HepG2 (cell line): ENCODE results near the gene TBCE. TPM values are rescaled to one million over a fixed set of nuclear protein-coding genes. Genes with fewer than 3 reads are reported as not detected.

Experiments
- ATAC-seq: fragments of 200-7000 bp; cut with Tn5 transposase; 3 replicates; pipeline ENCODE4 v1.9.1; 2020; ENCODE audit warnings: mild to moderate bottlenecking, moderate library complexity
- BruUV-seq: library from RNA; stranded (reverse); fragments of 400-500 nt; replicated peaks from 2 replicates; lab custom pipeline; 2021; lab: Mats Ljungman, UMichigan
- CTCF ChIA-PET: fragments of 300-600 bp; formaldehyde crosslinking; extraction: SDS; loops from one replicate; lab custom pipeline; 2021; ENCODE audit warnings: low total read pairs, inconsistent platforms, low intra/inter-chr PET ratio; lab: Yijun Ruan, JAX
- POLR2A ChIA-PET: fragments of 350-600 bp; sonication (Branson Sonifier 250); formaldehyde crosslinking; loops from one replicate; lab custom pipeline; 2020; ENCODE audit warnings: antibody characterized with exemption, inconsistent platforms; lab: Yijun Ruan, JAX
- DNase-seq: peaks from one replicate; pipeline ENCODE4 v3.0.0-alpha.2; 2015; ENCODE audit warnings: low spot score
- FAIRE-seq: peaks from 3 replicates; lab custom pipeline; 2011; peaks lifted over from hg19 to GRCh38; lab: Jason Lieb, UNC
- H2AFZ ChIP-seq: one replicate; pipeline ENCODE4 v1.6.1; 2011; ENCODE audit warnings: low read length, inconsistent platforms
- H3K27ac ChIP-seq: fragments of 300-600 bp; 3 replicates; pipeline ENCODE4 v1.8.0; 2011; ENCODE audit warnings: mixed run types, mild to moderate bottlenecking, mixed read lengths, low read length, inconsistent platforms; ENCODE audit not compliant: insufficient read depth; ENCODE audit errors: extremely low read length
- H3K27me3 ChIP-seq, 2 experiments: fragments of 200-600 bp in 1 of 2; 2 replicates in 1 of 2; 3 replicates in 1 of 2; pipeline versions ENCODE4 v1.6.0 to v1.8.0; 2011; ENCODE audit warnings: low read length in 2 of 2, mild to moderate bottlenecking in 2 of 2, moderate library complexity in 2 of 2, inconsistent platforms in 1 of 2; ENCODE audit not compliant: insufficient read depth in 2 of 2, control insufficient read depth in 1 of 2
- H3K36me3 ChIP-seq, 2 experiments: fragments of 200-600 bp in 1 of 2; replicated peaks in 1 of 2; 2 replicates in 1 of 2; 3 replicates in 1 of 2; pipeline versions ENCODE4 v1.5.1 to v1.8.0; 2011; ENCODE audit warnings: low read length in 2 of 2, inconsistent platforms in 1 of 2; ENCODE audit not compliant: insufficient read depth in 2 of 2, control insufficient read depth in 1 of 2
- H3K4me1 ChIP-seq: 2 replicates; pipeline ENCODE4 v1.5.1; 2012; ENCODE audit warnings: low read length, inconsistent platforms; ENCODE audit not compliant: insufficient read depth
- H3K4me2 ChIP-seq: 2 replicates; pipeline ENCODE4 v1.6.0; 2011; ENCODE audit warnings: low read depth, low read length, inconsistent platforms
- H3K4me3 ChIP-seq, 3 experiments: fragments of 200-600 bp in 1 of 3; sonication (generic), shearing (Covaris generic) in 1 of 3; replicated peaks in 1 of 3; 2 replicates each; pipeline ENCODE4 v1.5.1; 2011 to 2016; ENCODE audit warnings: low read length in 3 of 3, inconsistent platforms in 2 of 3, low read depth in 2 of 3, mild to moderate bottlenecking in 2 of 3, control low read depth in 1 of 3, mixed read lengths in 1 of 3; ENCODE audit not compliant: insufficient read depth in 1 of 3
- H3K79me2 ChIP-seq: one replicate; pipeline ENCODE4 v1.6.1; 2011; ENCODE audit warnings: low read length, inconsistent platforms; ENCODE audit not compliant: insufficient read depth
- H3K9ac ChIP-seq: 2 replicates; pipeline ENCODE4 v1.6.0; 2011; ENCODE audit warnings: mild to moderate bottlenecking, low read depth, low read length, inconsistent platforms; ENCODE audit not compliant: insufficient read depth
- H3K9me3 ChIP-seq: 2 replicates; pipeline ENCODE4 v1.5.1; 2012; ENCODE audit warnings: mild to moderate bottlenecking, low read length
- H4K20me1 ChIP-seq: 2 replicates; pipeline ENCODE4 v1.6.0; 2011; ENCODE audit warnings: inconsistent platforms, mild to moderate bottlenecking, low read length, moderate library complexity; ENCODE audit not compliant: insufficient read depth
- ARHGAP35 ChIP-seq: sonication (generic); formaldehyde crosslinking; IDR thresholded peaks from 2 replicates; pipeline ENCODE4 v1.9.0; 2022; ENCODE audit warnings: mild to moderate bottlenecking, inconsistent platforms, moderate library complexity, missing genetic modification reagents, borderline replicate concordance
- BATF2 ChIP-seq: sonication (generic); formaldehyde crosslinking; IDR thresholded peaks from 2 replicates; pipeline ENCODE4 v1.8.0; 2022; ENCODE audit warnings: mild to moderate bottlenecking, missing genetic modification reagents, moderate library complexity
- FOXC1 ChIP-seq: sonication (generic); formaldehyde crosslinking; IDR thresholded peaks from 2 replicates; pipeline ENCODE4 v1.8.0; 2022; ENCODE audit warnings: mild to moderate bottlenecking, missing genetic modification reagents, borderline replicate concordance
- GABPA ChIP-seq, 2 experiments: IDR thresholded peaks; 2 replicates each; pipeline ENCODE4 v1.6.1; 2011 to 2016; ENCODE audit warnings: low read depth in 2 of 2, low read length in 1 of 2, missing biosample characterization in 1 of 2, missing genetic modification characterization in 1 of 2
- IRX3 ChIP-seq: sonication (generic); formaldehyde crosslinking; IDR thresholded peaks from 2 replicates; pipeline ENCODE4 v1.8.1; 2023; ENCODE audit warnings: mild to moderate bottlenecking, low read depth, missing genetic modification reagents, borderline replicate concordance
- MED1 ChIP-seq: sonication (generic); formaldehyde crosslinking; IDR thresholded peaks from 2 replicates; pipeline ENCODE4 v1.4.0; 2020; ENCODE audit warnings: missing genetic modification reagents
- MED13 ChIP-seq: sonication (generic); formaldehyde crosslinking; IDR thresholded peaks from 2 replicates; pipeline ENCODE4 v1.5.0; 2020; ENCODE audit warnings: missing genetic modification reagents
- PBX3 ChIP-seq: sonication (generic); formaldehyde crosslinking; IDR thresholded peaks from 2 replicates; pipeline ENCODE4 v1.8.1; 2023; ENCODE audit warnings: missing genetic modification reagents, inconsistent platforms, borderline replicate concordance
- RBM39 ChIP-seq: fragments of 200-400 bp; formaldehyde crosslinking; IDR thresholded peaks from one replicate; pipeline ENCODE4 v1.6.1; 2018; ENCODE audit warnings: antibody characterized with exemption, mild to moderate bottlenecking, low read depth, low read length; ENCODE audit not compliant: poor library complexity, severe bottlenecking
- SP2 ChIP-seq: sonication (generic); formaldehyde crosslinking; IDR thresholded peaks from 2 replicates; pipeline ENCODE4 v1.5.1; 2020; ENCODE audit warnings: mild to moderate bottlenecking, missing genetic modification reagents
- SRSF4 ChIP-seq: fragments of 200-400 bp; formaldehyde crosslinking; IDR thresholded peaks from one replicate; pipeline ENCODE4 v1.6.1; 2018; ENCODE audit warnings: mild to moderate bottlenecking, low read depth, low read length, moderate library complexity; ENCODE audit not compliant: poor library complexity, severe bottlenecking
- TARDBP ChIP-seq: sonication (generic); formaldehyde crosslinking; IDR thresholded peaks from 2 replicates; pipeline ENCODE4 v1.8.0; 2022; ENCODE audit warnings: mild to moderate bottlenecking, missing genetic modification reagents
- ZNF121 ChIP-seq: sonication (generic); formaldehyde crosslinking; IDR thresholded peaks from 2 replicates; pipeline ENCODE4 v1.5.0; 2020; ENCODE audit warnings: mild to moderate bottlenecking, missing genetic modification reagents
- ZNF383 ChIP-seq: sonication (generic); formaldehyde crosslinking; IDR thresholded peaks from 2 replicates; pipeline ENCODE4 v1.4.0; 2020; ENCODE audit warnings: missing genetic modification reagents, mild to moderate bottlenecking, borderline replicate concordance
- ZNF572 ChIP-seq: sonication (generic); formaldehyde crosslinking; IDR thresholded peaks from 2 replicates; pipeline ENCODE4 v1.5.1; 2020; ENCODE audit warnings: mild to moderate bottlenecking, missing genetic modification reagents
- ZNF644 ChIP-seq: IDR thresholded peaks from 2 replicates; pipeline ENCODE4 v1.6.1; 2016; ENCODE audit warnings: low read depth
- ZNF687 ChIP-seq: sonication (generic); formaldehyde crosslinking; IDR thresholded peaks from 2 replicates; pipeline ENCODE4 v1.5.1; 2020; ENCODE audit warnings: mild to moderate bottlenecking, missing genetic modification reagents, moderate library complexity
- ZNF781 ChIP-seq: sonication (generic); formaldehyde crosslinking; IDR thresholded peaks from 2 replicates; pipeline ENCODE4 v1.5.1; 2020; ENCODE audit warnings: borderline replicate concordance, mild to moderate bottlenecking, missing genetic modification reagents; ENCODE audit errors: not compliant biosample characterization
- WGBS: methylation state at CpG from one replicate; pipeline ENCODE4 v1.1.6; 2017; ENCODE audit warnings: low lambda C conversion rate; 5-methylcytosine and 5-hydroxymethylcytosine counted together
- in situ Hi-C: cut with HindIII; loops from 2 replicates; pipeline ENCODE4 v1.10.0; 2017; ENCODE audit warnings: low pct_unique_long_range_greater_than_20kb; ENCODE audit not compliant: extremely low pct_ligation_motif_present
- intact Hi-C: fragments of 100-400 bp; cut with micrococcal nuclease; formaldehyde crosslinking; loops from one replicate; pipeline ENCODE4 v1.10.0; 2022; ENCODE audit not compliant: unreplicated experiment
- polyA plus RNA-seq, 8 experiments: library from polyadenylated mRNA; depleted of rRNA in 3 of 8; stranded (reverse) in 7 of 8; unstranded in 1 of 8; fragments of >200 nt; fragmentation: Illumina TruSeq in 4 of 8; extraction: Trizol in 4 of 8; gene quantifications; 2 replicates each; pipeline versions ENCODE4 v1.2.1 to v1.2.3, GENCODE V29; 2011 to 2016; ENCODE audit warnings: low read depth in 4 of 8, missing spikeins in 1 of 8, mixed read lengths in 1 of 8; ENCODE audit not compliant: insufficient read depth in 1 of 8
- total RNA-seq, 5 experiments: library from RNA; depleted of rRNA; stranded (reverse); fragments of >200 nt; fragmentation: Illumina TruSeq; extraction: Trizol; gene quantifications; 2 replicates each; pipeline ENCODE4 v1.2.3, GENCODE V29; 2016; ENCODE audit warnings: low read depth in 1 of 5

The TBCE gene
- total and polyA plus RNA-seq, 2 of the 13 experiments (the other 11 are each of a cell fraction or from before 2014, with no cell fraction given), result 25.6 to 31.1 TPM

GRCh38 chr1:235319255-235319654 lies 48.0 kb upstream of the TBCE start:
- ChIA-PET CTCF (no interaction called here), POLR2A (no interaction called here)
- in situ Hi-C loops, result no loop called here
- FAIRE-seq (no peak), DNase-seq (no peak), ATAC-seq (peak; percentile 83)
- no peaks in the 10 kb centered on the region for H3K27me3 ChIP-seq
- peaks cover 0 to 11% of the 10 kb centered on the region in 2 experiments; a peak in 4 of 5 replicates for H3K36me3 ChIP-seq
- WGBS, result 67% methylated on average over 2 of the region's 2 CpGs
- H3K79me2 ChIP-seq, result peaks cover 96% of the 10 kb centered on the region
- peak overlapping the region; percentile 24 for H3K27ac ChIP-seq
- peaks cover 40% of the 10 kb centered on the region for H4K20me1 ChIP-seq
- peaks cover 73% of the 10 kb centered on the region for H3K4me1 ChIP-seq
- H3K4me3 ChIP-seq, result no peak overlapping the region
- no peaks in the 10 kb centered on the region for H3K9me3 ChIP-seq
- H3K9ac ChIP-seq, result no peak overlapping the region
- intact Hi-C loops, result no loop called here
- peak overlapping the region; percentile 4; the same call in 1 of the 2 replicates for H3K4me2 ChIP-seq
- H2AFZ ChIP-seq, result no peak overlapping the region
- BruUV-seq, result no TSS peak
- TF ChIP-seq ARHGAP35 (CRISPR knock-in tag) (no peak), MED13 (CRISPR knock-in tag) (no peak), SP2 (no peak), ZNF383 (CRISPR knock-in tag) (no peak), FOXC1 (CRISPR knock-in tag) (no peak), ZNF572 (CRISPR knock-in tag) (no peak), BATF2 (CRISPR knock-in tag) (no peak), TARDBP (CRISPR knock-in tag) (no peak), ZNF781 (CRISPR knock-in tag) (no peak), RBM39 (no peak), ZNF687 (CRISPR knock-in tag) (0 out of 2 replicates have a peak, but pooled peaks have one; percentile 20), PBX3 (CRISPR knock-in tag) (no peak), ZNF121 (CRISPR knock-in tag) (0 out of 2 replicates have a peak, but pooled peaks have one; percentile 31), GABPA (IDR thresholded peaks at IDR 0.05; ENCODE audit: low read depth, low read length) (no peak), GABPA (CRISPR knock-in tag; IDR thresholded peaks at IDR 0.05; ENCODE audit: low read depth) (no peak), MED1 (CRISPR knock-in tag) (0 out of 2 replicates have a peak, but pooled peaks have one; percentile 10), ZNF644 (no peak), IRX3 (no peak), SRSF4 (no peak)
